CD4-positive, alpha-beta T cell treated with Interleukin-10 for 1 hour (primary cell): ENCODE measurements around the gene CD38.
"Not testable (repeated sequence)": the region's sequence is repeated elsewhere in the genome, so short reads cannot be mapped to it uniquely, and the experiment has no call there.

Experiments used
- DNase-seq: peaks from one replicate; pipeline ENCODE4 v3.0.0-alpha.2; 2020

CD38 gene

GRCh38 chr4:15778289-15779241 lies at the start of gene CD38:
CD38 (plus strand) TSS chr4:15778328; CDS start chr4:15778415, 87 bp downstream.
- peak; percentile 57 for DNase-seq

- DNase-seq, result peak; percentile 64
These were observed 48.1 kb upstream of the CD38 start for GRCh38 chr4:15729910-15730533.

- not testable (repeated sequence) for DNase-seq
These were observed 45.1 kb upstream of the CD38 start for GRCh38 chr4:15733061-15733460.

- DNase-seq, result no peak
These were observed 42.6 kb upstream of the CD38 start for GRCh38 chr4:15735536-15735935.

- DNase-seq, result no peak
These were observed 41.5 kb upstream of the CD38 start for GRCh38 chr4:15736514-15737050.

- DNase-seq, result no peak
These were observed 40.9 kb upstream of the CD38 start for GRCh38 chr4:15737255-15737654.

- no peak for DNase-seq
These were observed 39.3 kb upstream of the CD38 start for GRCh38 chr4:15738877-15739276.

- DNase-seq, result no peak
These were observed 37.2 kb upstream of the CD38 start for GRCh38 chr4:15740764-15741404.

- DNase-seq, result no peak
These were observed 36.0 kb upstream of the CD38 start for GRCh38 chr4:15742083-15742582.

- DNase-seq, result no peak
These were observed 35.5 kb upstream of the CD38 start for GRCh38 chr4:15742637-15743036.

- DNase-seq, result no peak
These were observed 34.0 kb upstream of the CD38 start for GRCh38 chr4:15744016-15744545.

- DNase-seq, result no peak
These were observed 32.0 kb upstream of the CD38 start for GRCh38 chr4:15746110-15746509.

GRCh38 chr4:15749001-15749400 lies 29.1 kb upstream of the CD38 start:
- no peak for DNase-seq

GRCh38 chr4:15751153-15751552 lies 27.0 kb upstream of the CD38 start:
- no peak for DNase-seq

- no peak for DNase-seq
These were observed 25.0 kb upstream of the CD38 start for GRCh38 chr4:15753081-15753480.

GRCh38 chr4:15753786-15754185 lies 24.3 kb upstream of the CD38 start:
- no peak for DNase-seq

GRCh38 chr4:15754323-15754722 lies 23.8 kb upstream of the CD38 start:
- DNase-seq, result peak; percentile 55

- no peak for DNase-seq
These were observed 22.6 kb upstream of the CD38 start for GRCh38 chr4:15755321-15756155.

- peak; percentile 87 for DNase-seq
These were observed 21.7 kb upstream of the CD38 start for GRCh38 chr4:15756361-15756861.

GRCh38 chr4:15757054-15757453 lies 21.1 kb upstream of the CD38 start:
- DNase-seq, result no peak

GRCh38 chr4:15758294-15758693 lies 19.8 kb upstream of the CD38 start:
- DNase-seq, result no peak

GRCh38 chr4:15762460-15762859 lies 15.7 kb upstream of the CD38 start:
- not testable (repeated sequence) for DNase-seq
